ENCODE results near the gene IL9R. TPM values are rescaled to one million over a fixed set of nuclear protein-coding genes. Genes with fewer than 3 reads are reported as not detected.

IL9R gene
- total and polyA plus RNA-seq, 2 donors (not counting 1 experiment from before 2014, with no cell fraction given), result 6.6 to 8.7 TPM

Other genes with a start within 250 kb of the IL9R start
- gene VAMP7, start 116.4 kb upstream of the IL9R start, total RNA-seq, result 18.6 and 19.7 TPM in 2 replicates
- gene VAMP7, start 116.4 kb upstream of the IL9R start, polyA plus RNA-seq, result 8.8 and 12.8 TPM in 2 replicates

Measured in B cell (primary cell).